ENCODE data around the gene BST1.

The BST1 gene

DNA sequence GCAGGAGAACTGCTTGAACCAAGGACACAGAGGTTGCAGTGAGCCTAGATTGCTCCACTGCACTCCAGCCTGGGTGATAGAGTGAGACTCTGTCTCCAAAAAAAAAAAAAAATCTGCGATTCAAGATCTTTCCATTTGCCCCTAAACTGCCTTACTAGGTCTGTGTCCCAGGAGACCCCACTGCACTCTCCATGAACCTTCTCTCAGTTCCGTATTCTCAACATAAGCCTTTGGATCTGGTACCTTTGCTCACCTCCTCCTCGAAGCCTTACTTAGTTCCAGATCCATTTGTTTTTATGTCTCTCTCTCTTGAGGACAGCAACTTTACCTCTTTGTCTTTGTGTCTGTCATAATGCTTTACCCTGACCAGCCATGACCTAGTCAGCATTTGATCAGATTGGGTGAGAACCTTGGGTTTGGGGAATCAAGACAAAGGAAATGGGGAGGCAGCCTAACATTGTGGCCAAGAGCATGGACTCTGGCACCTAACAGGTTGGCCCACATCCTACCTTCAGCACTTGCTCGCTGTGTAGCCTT, 33.7 kb downstream of the BST1 start:
- TF ChIP-seq, protein P1, sequence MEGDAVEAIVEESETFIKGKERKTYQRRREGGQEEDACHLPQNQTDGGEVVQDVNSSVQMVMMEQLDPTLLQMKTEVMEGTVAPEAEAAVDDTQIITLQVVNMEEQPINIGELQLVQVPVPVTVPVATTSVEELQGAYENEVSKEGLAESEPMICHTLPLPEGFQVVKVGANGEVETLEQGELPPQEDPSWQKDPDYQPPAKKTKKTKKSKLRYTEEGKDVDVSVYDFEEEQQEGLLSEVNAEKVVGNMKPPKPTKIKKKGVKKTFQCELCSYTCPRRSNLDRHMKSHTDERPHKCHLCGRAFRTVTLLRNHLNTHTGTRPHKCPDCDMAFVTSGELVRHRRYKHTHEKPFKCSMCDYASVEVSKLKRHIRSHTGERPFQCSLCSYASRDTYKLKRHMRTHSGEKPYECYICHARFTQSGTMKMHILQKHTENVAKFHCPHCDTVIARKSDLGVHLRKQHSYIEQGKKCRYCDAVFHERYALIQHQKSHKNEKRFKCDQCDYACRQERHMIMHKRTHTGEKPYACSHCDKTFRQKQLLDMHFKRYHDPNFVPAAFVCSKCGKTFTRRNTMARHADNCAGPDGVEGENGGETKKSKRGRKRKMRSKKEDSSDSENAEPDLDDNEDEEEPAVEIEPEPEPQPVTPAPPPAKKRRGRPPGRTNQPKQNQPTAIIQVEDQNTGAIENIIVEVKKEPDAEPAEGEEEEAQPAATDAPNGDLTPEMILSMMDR (conservative IDR thresholded peaks at IDR 0.05): no peak
- TF ChIP-seq ZFX (IDR thresholded peaks at IDR 0.05): no peak
- no peak overlapping the region for H3K27ac ChIP-seq

DNA sequence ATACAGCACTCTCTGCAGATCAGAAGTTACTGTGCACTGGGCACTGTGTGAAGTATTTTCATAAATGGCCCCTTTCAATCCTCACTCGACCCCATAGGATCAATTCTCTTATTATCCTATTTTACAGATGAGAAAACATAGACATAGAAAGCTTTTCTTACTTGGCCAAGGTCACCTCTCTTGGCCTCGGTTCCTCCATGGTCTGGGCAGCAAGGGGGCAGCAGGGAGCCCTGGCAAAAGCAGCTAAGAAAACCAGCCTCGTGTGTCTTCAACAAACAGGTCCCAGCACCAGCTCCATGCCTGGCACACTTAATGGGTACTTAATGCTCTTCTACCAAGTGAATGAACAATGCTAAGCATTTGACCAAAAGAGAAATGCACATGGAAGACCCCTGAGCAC, 34.4 kb downstream of the BST1 start:
- TF ChIP-seq, protein P1 (conservative IDR thresholded peaks at IDR 0.05): no peak; the same call in 1 of the 2 replicates
- TF ChIP-seq ZFX (IDR thresholded peaks at IDR 0.05): no peak
- H3K27ac ChIP-seq: no peak overlapping the region

DNA sequence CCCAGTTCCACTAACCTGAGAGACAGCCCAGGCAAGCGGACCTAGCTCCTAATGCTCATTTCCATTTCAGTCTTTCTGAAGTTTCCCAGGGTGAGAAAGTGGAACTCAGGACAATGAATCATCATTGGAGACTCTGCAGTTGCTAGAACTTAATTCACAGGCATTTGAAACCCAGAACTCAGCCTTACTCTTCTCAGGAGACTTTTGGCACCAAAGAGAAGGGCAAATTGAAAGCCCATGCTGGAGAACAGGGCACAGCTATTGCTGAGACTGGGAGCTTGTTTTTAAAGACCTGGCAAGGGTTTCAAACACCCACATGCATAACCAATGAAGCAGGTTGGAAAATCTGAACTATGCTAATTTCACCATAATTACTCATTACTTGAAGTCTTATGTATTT, 36.0 kb downstream of the BST1 start:
- TF ChIP-seq ZFX (IDR thresholded peaks at IDR 0.05): no peak
- TF ChIP-seq, protein P1 (conservative IDR thresholded peaks at IDR 0.05): no peak
- H3K27ac ChIP-seq: no peak overlapping the region

DNA sequence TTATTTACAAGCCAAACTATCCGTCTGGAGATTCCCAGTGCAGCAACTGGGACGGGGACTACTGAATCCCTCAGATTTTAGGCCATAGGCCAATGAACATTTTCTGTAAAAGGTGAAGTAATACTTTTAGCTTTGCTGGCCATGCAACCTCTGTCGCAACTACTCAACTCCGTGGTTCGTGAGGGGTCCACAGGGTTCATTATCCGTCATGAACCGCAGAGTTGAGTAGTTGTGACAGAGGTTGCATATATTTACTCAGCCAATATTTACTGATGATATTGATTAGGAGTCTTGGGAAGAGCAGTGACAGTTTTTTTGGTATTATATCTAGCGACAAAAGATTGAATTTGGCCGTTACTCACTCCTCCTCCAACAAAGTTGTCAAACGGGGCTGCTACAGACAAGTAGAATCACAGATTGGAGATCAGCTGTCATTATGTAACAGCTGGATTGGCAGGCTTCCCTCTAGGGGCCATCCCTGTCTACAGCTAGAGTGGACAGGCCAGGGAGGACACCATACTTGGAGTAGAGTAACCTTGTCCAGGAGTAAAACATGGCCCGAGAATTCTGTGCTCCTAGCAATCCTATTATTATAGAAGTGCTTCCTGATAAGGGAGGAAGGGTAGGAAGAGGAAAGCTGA, 38.0 kb downstream of the BST1 start:
- H3K27ac ChIP-seq: no peak overlapping the region
- TF ChIP-seq, protein P1 (conservative IDR thresholded peaks at IDR 0.05): no peak
- TF ChIP-seq ZFX (IDR thresholded peaks at IDR 0.05): no peak

DNA sequence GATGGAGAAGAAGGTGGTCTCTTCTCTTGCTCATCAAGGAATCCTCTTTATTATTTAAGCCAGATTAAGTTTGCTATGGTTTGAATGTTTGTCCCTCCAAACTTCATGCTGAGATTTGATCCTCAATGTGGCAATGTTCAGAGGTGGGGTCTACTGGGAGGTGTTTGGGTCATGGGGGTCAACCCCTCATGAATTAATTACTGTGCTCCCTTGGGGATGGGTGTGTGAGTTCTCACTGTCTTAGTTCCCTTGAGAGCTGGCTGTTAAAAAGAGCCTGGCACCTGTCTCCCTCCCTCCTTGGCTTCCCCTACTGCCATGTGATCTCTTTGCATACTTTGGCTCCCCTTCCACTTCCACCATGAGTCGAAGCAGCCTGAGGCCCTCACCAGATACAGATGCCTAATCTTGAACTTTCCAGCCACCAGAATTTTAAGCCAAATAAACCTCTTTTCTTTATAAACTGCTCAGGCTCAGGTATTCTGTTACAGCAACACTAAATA, 39.3 kb downstream of the BST1 start:
- H3K27ac ChIP-seq: no peak overlapping the region
- TF ChIP-seq, protein P1 (conservative IDR thresholded peaks at IDR 0.05): no peak
- TF ChIP-seq ZFX (IDR thresholded peaks at IDR 0.05): no peak

DNA sequence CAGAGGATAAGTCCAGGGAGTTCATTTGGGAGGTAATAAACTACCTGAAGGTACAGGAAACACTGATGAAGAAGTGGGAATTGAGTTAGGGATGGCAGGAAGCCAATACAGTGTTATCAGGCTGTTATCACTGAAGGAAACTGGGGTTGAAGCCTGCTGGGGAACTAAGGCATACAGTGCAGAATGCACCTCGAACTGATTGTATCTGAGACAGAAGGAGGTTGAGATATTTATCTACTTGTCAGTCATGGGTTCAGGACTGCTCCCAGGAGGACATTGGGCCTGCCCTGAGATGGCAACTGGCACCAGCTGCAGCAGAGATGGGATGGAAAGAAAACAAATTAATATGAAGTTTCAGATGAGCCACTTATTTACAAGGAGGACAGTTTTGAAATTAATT, 39.8 kb downstream of the BST1 start:
- TF ChIP-seq, protein P1 (conservative IDR thresholded peaks at IDR 0.05): no peak
- no peak for TF ChIP-seq ZFX (IDR thresholded peaks at IDR 0.05)
- no peak overlapping the region for H3K27ac ChIP-seq

DNA sequence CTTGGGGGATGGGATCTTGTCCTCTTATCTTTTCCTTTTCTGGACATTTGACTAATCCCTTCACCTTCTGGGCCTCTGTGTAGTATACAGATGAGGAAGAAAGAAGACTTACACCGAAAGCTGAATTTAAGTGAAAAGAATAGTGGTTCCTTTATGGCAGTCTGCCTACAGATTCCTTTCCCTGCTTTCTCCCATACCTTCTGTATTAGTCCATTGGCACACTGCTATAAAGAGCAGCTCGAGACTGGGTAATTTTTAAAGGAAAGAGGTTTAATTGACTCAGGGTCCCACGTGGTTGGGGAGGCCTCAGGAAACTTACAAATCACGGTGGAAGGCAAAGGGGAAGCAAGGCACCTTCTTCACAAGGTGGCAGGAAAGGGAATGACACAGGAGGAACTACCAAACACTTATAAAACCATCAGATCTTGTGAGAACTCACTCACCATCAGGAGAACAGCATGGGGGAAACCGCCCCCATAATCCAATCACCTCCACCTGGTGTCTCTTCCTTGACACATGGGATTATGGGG, 41.2 kb downstream of the BST1 start:
- TF ChIP-seq, protein P1 (conservative IDR thresholded peaks at IDR 0.05): no peak
- no peak for TF ChIP-seq ZFX (IDR thresholded peaks at IDR 0.05)
- H3K27ac ChIP-seq: no peak overlapping the region

Data from C4-2B (cell line).